CD14-positive monocyte (primary cell): Measurements from ENCODE around the gene TP53TG3E. TPM values are rescaled to one million over a fixed set of nuclear protein-coding genes. Genes with fewer than 3 reads are reported as not detected.
"Not testable (repeated sequence)": the region's sequence is repeated elsewhere in the genome, so short reads cannot be mapped to it uniquely, and the experiment has no call there.

Experiments
- DNase-seq, 3 donors: peaks; one replicate each; pipeline ENCODE4 v3.0.0-alpha.2; 2011 to 2022
- H2AFZ ChIP-seq: 2 replicates; pipeline ENCODE4 v1.6.0; 2012; ENCODE audit warnings: mild to moderate bottlenecking, low read depth, low read length, inconsistent platforms; ENCODE audit not compliant: insufficient read depth, poor library complexity, severe bottlenecking
- H3K27ac ChIP-seq, 2 donors: 1 replicate in 1 of 2; 2 replicates in 1 of 2; pipeline ENCODE4 v1.5.1; 2012 to 2013; ENCODE audit warnings: low read length in 2 of 2, control low read depth in 1 of 2, inconsistent platforms in 1 of 2, low read depth in 1 of 2, mild to moderate bottlenecking in 1 of 2
- H3K27me3 ChIP-seq, 2 donors: one replicate each; pipeline versions ENCODE4 v1.6.0 to v1.6.1; 2011 to 2013; ENCODE audit warnings: low read length in 2 of 2; ENCODE audit not compliant: control insufficient read depth in 2 of 2, insufficient read depth in 2 of 2
- H3K36me3 ChIP-seq, 2 donors: replicated peaks in 1 of 2; 1 replicate in 1 of 2; 2 replicates in 1 of 2; pipeline versions ENCODE4 v1.5.1 to v1.6.1; 2012 to 2013; ENCODE audit warnings: low read length in 2 of 2, control low read depth in 1 of 2, inconsistent platforms in 1 of 2, mild to moderate bottlenecking in 1 of 2; ENCODE audit not compliant: insufficient read depth in 2 of 2, control insufficient read depth in 1 of 2
- H3K4me1 ChIP-seq, 2 donors: 1 replicate in 1 of 2; 2 replicates in 1 of 2; pipeline versions ENCODE4 v1.5.1 to v1.6.1; 2012 to 2013; ENCODE audit warnings: low read length in 2 of 2, control low read depth in 1 of 2, inconsistent platforms in 1 of 2, mild to moderate bottlenecking in 1 of 2, moderate library complexity in 1 of 2; ENCODE audit not compliant: insufficient read depth in 2 of 2, control insufficient read depth in 1 of 2
- H3K4me2 ChIP-seq: replicated peaks from 2 replicates; pipeline ENCODE3; 2012; ENCODE audit warnings: low read length, moderate library complexity, mild to moderate bottlenecking; ENCODE audit not compliant: poor library complexity, severe bottlenecking; ENCODE audit errors: extremely low read depth
- H3K4me3 ChIP-seq, 3 experiments: fragments of 200-600 bp in 1 of 3; sonication (generic) in 1 of 3; replicated peaks in 1 of 3; 1 replicate in 2 of 3; 2 replicates in 1 of 3; pipeline ENCODE4 v1.5.1; 2011 to 2013; ENCODE audit warnings: low read length in 3 of 3, mild to moderate bottlenecking in 3 of 3, control low read depth in 2 of 3, low read depth in 2 of 3, inconsistent platforms in 1 of 3, moderate library complexity in 1 of 3
- H3K79me2 ChIP-seq: 2 replicates; pipeline ENCODE4 v1.6.0; 2012; ENCODE audit warnings: mild to moderate bottlenecking, control low read depth, inconsistent platforms, low read length, moderate library complexity; ENCODE audit not compliant: insufficient read depth
- H3K9ac ChIP-seq: 2 replicates; pipeline ENCODE4 v1.6.0; 2017; ENCODE audit warnings: low read length, mild to moderate bottlenecking; ENCODE audit not compliant: insufficient read depth, poor library complexity, severe bottlenecking
- H3K9me3 ChIP-seq, 2 donors: replicated peaks in 1 of 2; 1 replicate in 1 of 2; 2 replicates in 1 of 2; pipeline versions ENCODE4 v1.5.1 to v1.6.1; 2012 to 2013; ENCODE audit warnings: low read length in 2 of 2, control low read depth in 1 of 2; ENCODE audit not compliant: control insufficient read depth in 1 of 2, insufficient read depth in 1 of 2
- H4K20me1 ChIP-seq: 2 replicates; pipeline ENCODE4 v1.6.0; 2012; ENCODE audit warnings: mild to moderate bottlenecking, low read length, control low read depth, moderate library complexity; ENCODE audit not compliant: insufficient read depth
- H3K27ac Mint-ChIP-seq, 7 donors: one replicate each; pipeline ENCODE4 v1.8.0; 2020; ENCODE audit warnings: mild to moderate bottlenecking in 7 of 7, mixed read lengths in 7 of 7, moderate library complexity in 6 of 7, inconsistent platforms in 2 of 7
- H3K27me3 Mint-ChIP-seq, 3 donors: one replicate each; pipeline ENCODE4 v1.8.0; 2021 to 2022; ENCODE audit warnings: low read depth in 3 of 3, mild to moderate bottlenecking in 3 of 3, mixed read lengths in 3 of 3, moderate library complexity in 3 of 3, inconsistent platforms in 1 of 3
- H3K36me3 Mint-ChIP-seq, 2 donors: one replicate each; pipeline ENCODE4 v1.8.0; 2020; ENCODE audit warnings: mixed read lengths in 2 of 2, inconsistent platforms in 1 of 2, mild to moderate bottlenecking in 1 of 2
- H3K4me1 Mint-ChIP-seq: one replicate; pipeline ENCODE4 v1.8.0; 2020; ENCODE audit warnings: mild to moderate bottlenecking, mixed read lengths
- H3K4me3 Mint-ChIP-seq, 2 donors: one replicate each; pipeline ENCODE4 v1.8.0; 2020; ENCODE audit warnings: mild to moderate bottlenecking in 2 of 2, mixed read lengths in 2 of 2, moderate library complexity in 1 of 2
- H3K9me3 Mint-ChIP-seq, 7 donors: one replicate each; pipeline ENCODE4 v1.8.0; 2020 to 2022; ENCODE audit warnings: mixed read lengths in 7 of 7, mild to moderate bottlenecking in 6 of 7, moderate library complexity in 6 of 7, inconsistent platforms in 2 of 7
- WGBS: methylation state at CpG from one replicate; pipeline ENCODE4 v1.1.5; 2013; ENCODE audit warnings: missing lambda C conversion rate; ENCODE audit not compliant: insufficient coverage; 5-methylcytosine and 5-hydroxymethylcytosine counted together
- intact Hi-C, 2 donors: fragments of 100-400 bp; cut with micrococcal nuclease; formaldehyde crosslinking; loops; one replicate each; pipeline versions ENCODE4 v1.15.0 to v1.15.1; 2023
- polyA minus RNA-seq: library from RNA; depleted of rRNA, polyadenylated mRNA; stranded (reverse); fragments of >200 nt; gene quantifications from 2 replicates; pipeline ENCODE4 v1.2.3, GENCODE V29; 2012
- polyA plus RNA-seq, 3 donors: library from polyadenylated mRNA; depleted of rRNA in 1 of 3; unstranded in 2 of 3; stranded (reverse) in 1 of 3; fragments of 300-500 nt in 2 of 3; fragments of >200 nt in 1 of 3; fragmentation: Illumina TruSeq in 2 of 3; gene quantifications; 1 replicate in 2 of 3; 2 replicates in 1 of 3; pipeline ENCODE4 v1.2.3, GENCODE V29; 2012 to 2021
- total RNA-seq, 12 experiments: library from RNA in 1 of 12; stranded (reverse) in 1 of 12; fragments of 120-200 nt in 1 of 12; gene quantifications; one replicate each; pipeline ENCODE4 v1.2.4 and lab custom pipeline; 2013 to 2026; ENCODE audit warnings: mixed read lengths in 6 of 12, inconsistent platforms in 1 of 12

TP53TG3E gene
- not detected for total RNA-seq (2013)
- polyA plus RNA-seq (not detected), polyA minus RNA-seq (not detected in 2 replicates), total RNA-seq (lab: John Stamatoyannopoulos, UW) (0 reads per million in 11 experiments)

GRCh38 chr16:33304006-33304405 is at the start of gene TP53TG3E:
TP53TG3E (plus strand) TSS chr16:33304306; CDS start chr16:33304374, 68 bp downstream.
- H3K4me1 Mint-ChIP-seq, H3K27ac ChIP-seq, H3K27me3 Mint-ChIP-seq, DNase-seq, H4K20me1 ChIP-seq, H3K9me3 ChIP-seq, H3K9ac ChIP-seq, H3K9me3 Mint-ChIP-seq, H3K79me2 ChIP-seq, H3K4me3 Mint-ChIP-seq, H3K4me3 ChIP-seq, H2AFZ ChIP-seq, H3K27me3 ChIP-seq, intact Hi-C loops, H3K4me2 ChIP-seq, H3K36me3 ChIP-seq, H3K36me3 Mint-ChIP-seq, H3K27ac Mint-ChIP-seq, H3K4me1 ChIP-seq: not testable (repeated sequence)
- WGBS, result no CpG with 5 or more reads among the region's 25 CpGs

GRCh38 chr16:33336226-33337012 is 32.3 kb downstream of the TP53TG3E start:
- H2AFZ ChIP-seq, H3K4me2 ChIP-seq, H3K36me3 Mint-ChIP-seq, H3K27me3 ChIP-seq, H3K4me3 Mint-ChIP-seq, H3K4me1 Mint-ChIP-seq, H3K27me3 Mint-ChIP-seq, DNase-seq, H3K27ac Mint-ChIP-seq, intact Hi-C loops, H3K79me2 ChIP-seq, H3K4me1 ChIP-seq, H3K27ac ChIP-seq, H3K36me3 ChIP-seq, H3K9ac ChIP-seq, H4K20me1 ChIP-seq: not testable (repeated sequence)
- WGBS, result 88% methylated on average over 3 of the region's 4 CpGs
- Histone ChIP-seq H3K9me3 (peaks cover 17 to 33% of the 10 kb centered on the region in 2 donors), H3K4me3 (peak overlapping the region in 1 of 3 experiments; percentile 23)
- peaks cover 13 to 40% (median 38%) of the 10 kb centered on the region in 7 donors for H3K9me3 Mint-ChIP-seq

GRCh38 chr16:33337627-33338542 is 33.8 kb downstream of the TP53TG3E start:
- H3K27me3 ChIP-seq, H3K4me2 ChIP-seq, H2AFZ ChIP-seq, H3K4me3 ChIP-seq, H3K9ac ChIP-seq, H3K4me3 Mint-ChIP-seq, H3K4me1 Mint-ChIP-seq, DNase-seq, H4K20me1 ChIP-seq, H3K36me3 ChIP-seq, H3K27me3 Mint-ChIP-seq, H3K27ac ChIP-seq, H3K36me3 Mint-ChIP-seq, intact Hi-C loops, H3K4me1 ChIP-seq, H3K79me2 ChIP-seq: not testable (repeated sequence)
- peaks cover 17 to 33% of the 10 kb centered on the region in 2 donors for H3K9me3 ChIP-seq
- Mint-ChIP-seq H3K9me3 (peaks cover 13 to 40% (median 38%) of the 10 kb centered on the region in 7 donors), H3K27ac (peak overlapping the region in 1 of 7 donors; percentile 50)
- 85% methylated on average over 5 of the region's 5 CpGs for WGBS

- DNase-seq, H3K27me3 ChIP-seq, H3K27me3 Mint-ChIP-seq, H3K4me3 ChIP-seq, intact Hi-C loops, H3K4me3 Mint-ChIP-seq, H3K4me2 ChIP-seq, H3K79me2 ChIP-seq, H3K27ac Mint-ChIP-seq, H3K9ac ChIP-seq, H3K27ac ChIP-seq, H3K36me3 ChIP-seq, H3K4me1 Mint-ChIP-seq, H3K36me3 Mint-ChIP-seq, H4K20me1 ChIP-seq, H2AFZ ChIP-seq, H3K4me1 ChIP-seq: not testable (repeated sequence)
- peaks cover 13 to 40% (median 38%) of the 10 kb centered on the region in 7 donors for H3K9me3 Mint-ChIP-seq
- H3K9me3 ChIP-seq, result peaks cover 17 to 33% of the 10 kb centered on the region in 2 donors
- WGBS, result 83% methylated on average over 1 of the region's 2 CpGs
Measured at GRCh38 chr16:33338543-33338951, 34.4 kb downstream of the TP53TG3E start.
